Fibroblast of skin of scalp (primary cell): ENCODE results near the gene VEZF1. TPM values are rescaled to one million over a fixed set of nuclear protein-coding genes. Genes with fewer than 3 reads are reported as not detected.

ENCODE experiments used
- DNase-seq: peaks from one replicate; pipeline ENCODE4 v3.0.0-alpha.2; 2013
- polyA plus RNA-seq, 2 experiments: library from polyadenylated mRNA; unstranded; fragments of 120-200 nt; gene quantifications; one replicate each; pipeline ENCODE4 v1.2.1, GENCODE V29; 2013; ENCODE audit not compliant: insufficient read length in 2 of 2

Gene VEZF1
- polyA plus RNA-seq (2013, experiment 1 of 2; ENCODE audit: insufficient read length): 44.4 TPM
- 49.7 TPM for polyA plus RNA-seq (2013, experiment 2 of 2; ENCODE audit: insufficient read length)

DNA sequence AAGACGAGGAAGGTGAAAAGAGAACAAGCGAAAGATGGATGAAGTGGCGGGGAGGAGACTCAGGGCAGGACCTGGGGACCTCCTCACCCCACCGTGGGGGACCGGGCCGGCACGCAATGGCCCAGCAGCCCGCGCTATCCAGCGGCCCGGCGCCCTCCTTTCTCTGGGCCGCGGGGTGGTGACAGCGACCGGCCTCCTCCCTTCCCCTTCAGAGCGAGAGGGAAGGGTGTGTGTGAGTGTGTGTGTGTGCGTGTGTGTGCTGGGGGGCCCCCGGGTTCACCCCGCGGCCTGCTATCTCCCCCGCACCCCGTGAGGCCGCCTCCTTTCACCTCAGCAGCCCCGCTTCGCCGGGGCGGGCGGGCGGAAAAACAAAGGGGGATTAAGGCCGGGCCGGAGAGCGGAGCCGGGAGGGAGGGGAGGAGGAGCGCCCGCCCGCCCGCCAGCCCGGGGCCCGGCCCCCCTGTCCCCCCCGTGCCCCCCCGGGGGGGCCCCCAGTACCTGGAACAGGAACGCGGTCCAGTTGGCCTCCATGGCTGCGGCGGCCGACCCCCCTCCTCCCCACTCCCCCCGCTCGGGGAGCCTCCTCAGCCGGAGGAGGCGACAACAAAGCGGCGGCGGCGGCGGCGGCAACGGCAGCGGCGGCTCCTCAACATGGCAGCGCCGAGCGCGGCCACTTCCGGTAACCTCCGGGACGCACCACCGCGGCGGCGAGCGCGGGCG is at the start of gene VEZF1:
TSS of gene VEZF1 (minus strand) at position 674 of the 720 bp plus-strand sequence. CDS start at position 531, 143 bp downstream.
- DNase-seq: peak; percentile 78

DNA sequence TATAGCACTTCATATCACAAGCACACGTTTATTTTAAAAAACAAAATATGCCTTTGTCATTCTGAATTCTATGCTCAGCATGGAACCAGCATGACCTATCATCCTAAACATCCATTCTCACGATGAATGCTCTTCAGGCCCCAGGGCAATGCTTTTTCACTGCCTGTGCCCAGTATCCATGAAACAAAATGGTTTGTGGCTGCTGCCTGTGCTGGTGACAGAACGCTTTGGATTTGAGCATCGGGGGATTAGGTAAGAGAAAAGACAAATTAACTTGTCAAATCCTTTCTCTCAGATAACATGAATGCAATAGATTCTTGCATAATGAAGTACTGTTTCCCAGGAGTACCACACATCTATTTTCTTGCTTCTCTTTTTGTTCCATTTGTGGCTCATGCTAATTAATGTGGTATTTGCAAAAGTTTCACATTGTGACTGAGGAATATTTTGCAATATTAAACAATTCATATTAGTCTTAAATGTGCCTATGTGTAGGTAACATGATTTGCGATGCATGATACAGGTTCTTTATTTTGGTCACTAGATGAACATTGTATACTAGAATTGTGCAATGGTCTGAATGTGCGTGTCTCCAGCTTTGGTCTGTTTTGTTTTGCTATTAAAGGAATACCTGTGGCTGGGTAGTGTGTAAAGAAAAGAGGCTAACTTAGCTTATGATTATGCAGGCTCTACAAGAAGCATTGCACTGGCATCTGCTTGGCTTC is 44.8 kb upstream of the VEZF1 start:
- DNase-seq: no peak

GRCh38 chr17:58028578-58028977 is 40.5 kb upstream of the VEZF1 start:
- DNase-seq: no peak

- DNase-seq: no peak
Measured at GRCh38 chr17:58020401-58020800, 32.3 kb upstream of the VEZF1 start.

- no peak for DNase-seq
Measured at GRCh38 chr17:58019521-58019920, 31.5 kb upstream of the VEZF1 start.

DNA sequence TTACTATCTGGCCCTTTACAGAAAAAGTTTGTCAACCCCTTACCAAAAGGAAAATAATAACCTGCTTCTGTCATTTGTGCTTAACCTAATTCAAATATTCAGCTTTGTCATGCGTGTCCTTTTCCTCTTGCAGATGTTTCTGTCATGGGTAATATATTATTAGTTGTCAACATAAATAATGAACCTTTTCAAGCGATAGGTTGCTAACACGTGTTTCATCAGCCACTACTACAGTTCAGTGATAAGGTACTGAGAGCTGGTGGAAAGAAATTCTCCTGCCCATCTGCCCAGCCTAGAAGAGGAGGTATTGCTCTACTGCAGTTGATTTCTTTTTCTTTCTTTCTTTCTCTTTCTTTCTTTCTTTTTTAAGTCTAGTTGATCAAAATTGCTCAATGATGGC is 31.0 kb upstream of the VEZF1 start:
- no peak for DNase-seq

GRCh38 chr17:58010067-58010799 is 22.2 kb upstream of the VEZF1 start:
- no peak for DNase-seq

DNA sequence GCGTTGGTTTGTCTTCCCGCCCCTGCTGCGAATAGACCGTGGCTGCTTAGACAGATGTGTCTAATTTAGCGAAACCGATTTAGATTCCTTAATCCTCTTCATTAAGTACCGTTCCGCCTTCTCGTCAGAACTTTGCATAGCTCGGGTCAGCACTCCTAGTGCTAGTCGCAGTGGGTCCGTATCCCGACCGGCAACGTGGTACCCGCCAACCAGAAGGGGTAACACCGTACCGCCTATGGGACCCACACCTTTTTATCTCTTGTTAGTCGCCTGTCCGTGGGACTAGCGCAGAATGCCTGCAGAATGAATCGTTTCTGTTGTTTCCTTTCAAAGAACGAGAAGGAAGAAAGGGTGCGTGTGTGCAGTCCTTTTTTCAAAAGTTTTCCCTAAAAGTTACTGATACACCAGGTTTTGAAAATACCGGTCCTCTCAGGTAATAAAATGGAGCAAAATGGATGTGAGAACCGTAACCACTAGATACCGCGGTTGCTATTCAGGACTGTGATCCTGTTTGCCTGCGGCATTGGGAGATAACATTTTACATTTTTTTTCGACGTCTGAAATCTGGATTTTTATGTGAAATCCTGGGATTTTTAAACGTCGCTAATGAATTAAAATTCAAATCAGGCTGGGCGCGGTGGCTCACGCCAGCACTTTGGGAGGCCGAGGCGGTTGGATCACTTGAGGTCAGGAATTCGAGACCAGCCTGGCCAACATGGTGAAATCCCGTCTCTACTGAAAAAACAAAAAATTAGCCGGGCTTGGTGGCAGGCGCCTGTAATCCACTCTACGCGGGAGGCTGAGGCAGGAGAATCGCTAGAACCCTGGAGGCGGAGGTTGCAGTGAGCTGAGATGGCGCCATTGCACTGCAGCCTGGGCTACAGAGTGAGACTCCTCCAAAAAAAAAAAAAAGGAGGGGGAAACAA is 20.0 kb upstream of the VEZF1 start:
- DNase-seq: no peak

DNA sequence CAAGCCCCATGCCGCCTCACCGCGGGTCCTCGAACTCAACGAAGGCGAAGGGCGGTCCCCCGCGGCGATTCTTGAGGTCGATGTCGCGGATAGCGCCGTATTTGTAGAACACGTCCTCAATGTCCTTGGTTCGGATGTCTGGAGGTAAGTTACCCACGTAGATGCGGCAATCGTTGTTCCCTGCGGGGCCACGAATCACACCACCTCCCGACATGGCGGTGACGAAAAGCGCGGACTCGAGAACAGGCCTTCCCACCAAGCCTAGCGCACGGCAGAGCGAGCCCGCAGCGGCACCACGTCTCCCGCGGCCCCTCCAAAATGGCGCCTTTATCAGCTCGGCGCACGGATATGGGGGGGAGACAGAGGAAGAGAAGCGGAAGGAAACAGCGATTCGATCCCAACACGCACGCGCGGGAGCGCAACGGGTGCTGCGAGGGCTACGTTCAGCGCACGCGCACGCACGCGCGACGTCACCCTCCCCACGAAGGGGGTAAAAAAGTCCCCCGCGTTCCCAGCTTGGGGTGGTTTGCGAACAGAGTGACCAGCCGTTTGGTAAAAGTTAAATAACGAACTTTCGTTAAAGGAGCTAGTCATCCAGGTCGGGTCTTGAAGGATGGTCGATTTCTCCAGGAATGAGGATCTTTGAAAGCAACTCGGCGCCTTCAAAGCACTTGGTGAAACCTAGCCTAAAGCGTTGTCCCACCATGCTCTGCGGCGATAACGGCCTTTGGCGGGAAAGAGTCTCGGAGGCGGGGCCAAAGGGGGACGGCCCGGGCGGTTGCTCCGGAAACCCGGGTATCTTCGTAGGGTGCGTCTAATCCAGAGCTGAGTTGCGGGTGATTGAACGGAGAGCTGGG is 19.1 kb upstream of the VEZF1 start, which contains the start of gene SRSF1:
TSS of gene SRSF1 (minus strand) at position 323 of the 857 bp plus-strand sequence. CDS start at position 214, 109 bp downstream.
- peak; percentile 99 for DNase-seq

DNA sequence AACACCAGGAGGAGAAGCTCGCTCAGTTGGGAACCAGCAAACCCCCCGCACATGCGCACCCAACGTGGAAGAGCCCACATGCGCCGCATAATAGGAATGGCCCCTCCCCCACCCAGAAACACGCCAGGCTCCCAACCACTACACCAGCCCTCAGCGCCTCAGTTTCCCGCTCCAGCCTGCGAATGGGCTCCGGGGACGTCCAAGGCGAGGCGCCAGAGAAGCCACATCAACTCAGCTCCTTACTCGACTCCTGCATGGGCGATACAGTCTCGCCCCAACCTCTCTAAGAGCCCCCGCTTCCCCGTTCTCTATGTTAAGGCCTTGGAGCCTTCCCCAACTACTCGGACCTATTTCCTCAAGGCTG is 18.5 kb upstream of the VEZF1 start:
- peak; percentile 80 for DNase-seq

- no peak for DNase-seq
Measured at GRCh38 chr17:58005728-58006559, 17.9 kb upstream of the VEZF1 start.

GRCh38 chr17:58005031-58005727 is 17.1 kb upstream of the VEZF1 start:
- DNase-seq: no peak

- no peak for DNase-seq
Measured at GRCh38 chr17:58004060-58004459, 16.0 kb upstream of the VEZF1 start.

DNA sequence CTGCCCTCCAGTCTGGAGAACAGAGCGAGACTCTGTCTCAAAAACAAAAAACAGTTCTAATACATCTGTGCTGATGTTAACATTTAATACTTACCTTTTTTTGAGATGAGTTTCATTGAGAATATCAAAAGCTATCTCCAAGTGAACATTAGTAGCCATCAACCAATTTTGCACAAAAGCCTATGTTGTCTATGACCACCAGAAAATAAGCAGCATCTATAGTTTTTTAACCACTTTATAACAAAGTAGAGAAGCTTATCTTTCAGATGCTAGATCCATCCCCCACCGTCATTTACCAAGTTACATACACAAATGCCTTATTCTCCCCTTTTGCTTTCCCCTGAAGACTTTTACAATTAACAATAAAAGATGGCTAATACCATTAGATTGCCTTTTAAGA is 14.9 kb upstream of the VEZF1 start:
- DNase-seq: no peak

- DNase-seq: no peak
Measured at GRCh38 chr17:58002154-58002948, 14.3 kb upstream of the VEZF1 start.

DNA sequence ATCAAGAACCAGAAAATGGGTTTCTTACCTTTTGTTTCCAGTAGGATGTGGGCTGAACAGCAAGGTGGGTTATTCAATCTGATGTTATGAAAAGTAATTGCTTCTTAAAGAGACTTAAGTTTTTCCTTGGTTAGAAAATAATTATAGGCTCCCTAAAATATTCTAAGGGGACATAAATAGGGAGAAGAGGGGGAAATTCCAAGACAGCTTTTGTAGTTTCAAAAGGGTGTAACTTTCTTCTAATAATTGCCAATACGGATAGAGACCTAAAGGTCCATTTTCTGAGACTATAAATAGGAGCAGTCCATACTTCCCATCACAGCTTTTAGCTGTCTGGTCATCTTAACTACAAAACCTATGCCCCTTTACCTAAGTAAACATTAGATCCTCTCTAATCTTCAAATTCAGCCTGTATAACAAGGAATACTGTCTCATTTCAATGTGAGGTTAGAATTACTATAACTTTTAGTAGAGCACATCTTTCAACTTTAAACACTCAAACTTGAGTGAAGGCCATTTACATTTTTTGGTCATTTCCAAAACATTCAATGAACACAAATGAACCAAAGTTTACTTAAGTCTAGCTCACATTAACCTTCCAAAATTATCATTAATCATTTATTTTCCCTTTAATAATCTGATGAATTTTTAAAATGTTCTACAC is 13.5 kb upstream of the VEZF1 start:
- DNase-seq: no peak

DNA sequence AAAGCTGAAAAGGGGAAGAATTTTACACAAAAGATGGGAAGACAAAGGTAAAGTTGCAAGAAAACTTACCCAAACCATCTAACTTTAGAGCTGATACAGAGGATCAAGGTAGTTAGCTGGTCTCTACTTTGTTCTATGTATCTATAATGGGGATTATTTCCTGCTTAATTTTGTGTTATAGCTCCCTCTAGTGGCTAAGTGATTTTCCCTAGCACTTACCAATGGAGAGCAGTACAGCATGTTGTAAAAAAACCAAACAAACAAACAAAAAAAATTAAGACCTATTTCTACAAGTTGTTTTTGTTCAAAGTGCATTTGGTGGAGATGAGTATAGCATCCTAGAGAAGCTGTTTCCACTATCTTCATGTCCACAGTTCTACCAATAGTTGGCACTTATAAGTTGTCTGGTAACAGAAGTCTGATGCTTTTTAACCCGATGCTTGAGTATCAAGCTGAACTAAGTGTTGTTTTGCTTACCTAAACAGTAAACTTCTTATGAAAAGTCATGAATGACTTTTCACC is 11.5 kb upstream of the VEZF1 start:
- DNase-seq: peak; percentile 72

GRCh38 chr17:57999010-57999495 is 11.0 kb upstream of the VEZF1 start:
- no peak for DNase-seq
